OCI-LY7 (cell line): ENCODE results near the gene KRTAP5-6. TPM values are rescaled to one million over a fixed set of nuclear protein-coding genes. Genes with fewer than 3 reads are reported as not detected.
"Not testable (repeated sequence)": the region's sequence is repeated elsewhere in the genome, so short reads cannot be mapped to it uniquely, and the experiment has no call there.

Experiments used
- BruUV-seq: library from RNA; stranded (reverse); fragments of 400-500 nt; replicated peaks from 2 replicates; lab custom pipeline; 2021; lab: Mats Ljungman, UMichigan
- CTCF ChIA-PET: fragments of 300-600 bp; sonication (Branson Sonifier 250); formaldehyde crosslinking; loops from one replicate; lab custom pipeline; 2022; ENCODE audit warnings: antibody characterized with exemption; ENCODE audit not compliant: unreplicated experiment; lab: Charles Lee
- POLR2A ChIA-PET: fragments of 300-600 bp; sonication (Branson Sonifier 250); formaldehyde crosslinking; loops from one replicate; lab custom pipeline; 2022; ENCODE audit warnings: antibody characterized with exemption; lab: Charles Lee
- DNase-seq: peaks from one replicate; pipeline ENCODE4 v3.0.0-alpha.2; 2015; ENCODE audit warnings: low spot score
- H2AFZ ChIP-seq: fragments of 200-600 bp; sonication (generic), shearing (Covaris generic); 2 replicates; pipeline ENCODE4 v1.6.1; 2014; ENCODE audit warnings: mild to moderate bottlenecking, antibody characterized with exemption, low read length, moderate library complexity
- H3K27ac ChIP-seq: fragments of 200-600 bp; sonication (generic); 2 replicates; pipeline ENCODE4 v1.5.1; 2014; ENCODE audit warnings: mixed run types, low read depth, mild to moderate bottlenecking, moderate library complexity, low read length, inconsistent platforms; ENCODE audit not compliant: poor library complexity, severe bottlenecking
- H3K36me3 ChIP-seq: fragments of 200-600 bp; sonication (generic); 2 replicates; pipeline ENCODE4 v1.6.1; 2014; ENCODE audit warnings: mild to moderate bottlenecking, antibody characterized with exemption, low read length, moderate library complexity, mixed read lengths; ENCODE audit not compliant: insufficient read depth
- H3K4me1 ChIP-seq: fragments of 200-600 bp; sonication (generic); 2 replicates; pipeline ENCODE4 v1.5.1; 2014; ENCODE audit warnings: mild to moderate bottlenecking, low read length; ENCODE audit not compliant: insufficient read depth, poor library complexity, severe bottlenecking
- H3K4me2 ChIP-seq: fragments of 200-600 bp; sonication (generic); 2 replicates; pipeline ENCODE4 v1.6.1; 2014; ENCODE audit warnings: mild to moderate bottlenecking, low read length
- H3K4me3 ChIP-seq: fragments of 200-600 bp; sonication (generic); 2 replicates; pipeline ENCODE4 v1.5.1; 2014; ENCODE audit warnings: mild to moderate bottlenecking, low read depth, low read length; ENCODE audit not compliant: poor library complexity, severe bottlenecking
- H3K79me2 ChIP-seq: fragments of 200-600 bp; sonication (generic); 2 replicates; pipeline ENCODE4 v1.6.1; 2016; ENCODE audit warnings: low read depth, mild to moderate bottlenecking, low read length, moderate library complexity, mixed read lengths; ENCODE audit not compliant: insufficient read depth
- H3K9me2 ChIP-seq: fragments of 200-600 bp; sonication (generic); 2 replicates; pipeline ENCODE4 v1.6.1; 2016; ENCODE audit warnings: mild to moderate bottlenecking, low read length, mixed read lengths; ENCODE audit not compliant: insufficient read depth
- H3K9me3 ChIP-seq: fragments of 200-600 bp; sonication (generic); 2 replicates; pipeline ENCODE4 v1.6.1; 2014; ENCODE audit warnings: mild to moderate bottlenecking, mixed run types, low read length, mixed read lengths
- H4K20me1 ChIP-seq: fragments of 200-600 bp; sonication (generic); 2 replicates; pipeline ENCODE4 v1.6.1; 2014; ENCODE audit warnings: mild to moderate bottlenecking, antibody characterized with exemption, low read length, moderate library complexity, mixed read lengths; ENCODE audit not compliant: insufficient read depth
- CTCF ChIP-seq: fragments of 200-600 bp; sonication (generic); conservative IDR thresholded peaks from 2 replicates; pipeline ENCODE4 v1.5.1; 2014; ENCODE audit warnings: mild to moderate bottlenecking, antibody characterized with exemption, low read length, moderate library complexity, mixed read lengths
- EZH2phosphoT487 ChIP-seq: fragments of 200-600 bp; sonication (generic); IDR thresholded peaks from 2 replicates; pipeline ENCODE4 v1.6.1; 2018; ENCODE audit warnings: low read depth, borderline replicate concordance, mild to moderate bottlenecking, mixed run types, antibody characterized with exemption, low read length, moderate library complexity, mixed read lengths
- intact Hi-C: fragments of 100-400 bp; cut with micrococcal nuclease; formaldehyde crosslinking; loops from one replicate; pipeline ENCODE4 v1.10.0; 2022; ENCODE audit not compliant: unreplicated experiment
- total RNA-seq, 2 experiments: library from RNA; depleted of rRNA in 1 of 2; stranded (reverse); fragments of >200 nt in 1 of 2; shearing (Covaris generic) in 1 of 2; gene quantifications; 2 replicates each; pipeline ENCODE4 v1.2.3, GENCODE V29; 2014 to 2022

The KRTAP5-6 gene
- total RNA-seq, 2 experiments from 2014 or later, result not detected

GRCh38 chr11:1688336-1688947, 8.6 kb upstream of the KRTAP5-6 start:
- H3K27ac ChIP-seq, H3K79me2 ChIP-seq, H3K4me2 ChIP-seq, H3K36me3 ChIP-seq, POLR2A ChIA-PET, H3K4me1 ChIP-seq, H3K4me3 ChIP-seq, BruUV-seq, CTCF ChIA-PET, H3K9me2 ChIP-seq, H2AFZ ChIP-seq, DNase-seq, H4K20me1 ChIP-seq, intact Hi-C loops, H3K9me3 ChIP-seq: not testable (repeated sequence)

GRCh38 chr11:1689250-1690166, 7.5 kb upstream of the KRTAP5-6 start:
- H3K27ac ChIP-seq, H3K4me3 ChIP-seq, H3K36me3 ChIP-seq, H3K79me2 ChIP-seq, DNase-seq, H4K20me1 ChIP-seq, H3K9me2 ChIP-seq, POLR2A ChIA-PET, H3K4me2 ChIP-seq, CTCF ChIA-PET, H3K9me3 ChIP-seq, H3K4me1 ChIP-seq, BruUV-seq, H2AFZ ChIP-seq: not testable (repeated sequence)
- intact Hi-C loops, result loop anchor here (5.0 to 10.0 kb wide), 3 partner anchors 37 to 463 kb away; no protein-coding TSS in a partner anchor

GRCh38 chr11:1690167-1691025, 6.6 kb upstream of the KRTAP5-6 start:
- Histone ChIP-seq H3K4me1 (no peaks in the 10 kb centered on the region), H3K4me2 (no peak overlapping the region), H3K36me3 (no peaks in the 10 kb centered on the region), H3K9me3 (no peaks in the 10 kb centered on the region), H3K27ac (no peak overlapping the region), H3K4me3 (no peak overlapping the region), H2AFZ (no peak overlapping the region), H3K9me2 (no peaks in the 10 kb centered on the region), H4K20me1 (no peaks in the 10 kb centered on the region), H3K79me2 (no peaks in the 10 kb centered on the region)
- intact Hi-C loops, result loop anchor here (5.0 to 10.0 kb wide), 3 partner anchors 38 to 462 kb away; no protein-coding TSS in a partner anchor
- ChIA-PET CTCF (no interaction called here), POLR2A (no interaction called here)
- TF ChIP-seq CTCF, result no peak
- TF ChIP-seq EZH2phosphoT487, result no peak
- no TSS peak for BruUV-seq
- DNase-seq, result no peak
